GM10248 (cell line): ENCODE data around the gene SINHCAF.
"Not testable (repeated sequence)": the region's sequence is repeated elsewhere in the genome, so short reads cannot be mapped to it uniquely, and the experiment has no call there.

Experiments
- CTCF ChIA-PET: fragments of 300-600 bp; sonication (Branson Sonifier 250); formaldehyde crosslinking; extraction: SDS; loops from one replicate; lab custom pipeline; 2021; ENCODE audit warnings: antibody characterized with exemption; lab: Yijun Ruan, JAX
- POLR2A ChIA-PET: fragments of 350-650 bp; sonication (Branson Sonifier 250); formaldehyde crosslinking; extraction: SDS; loops from one replicate; lab custom pipeline; 2020; ENCODE audit warnings: antibody characterized with exemption; lab: Yijun Ruan, JAX
- DNase-seq: peaks from one replicate; pipeline ENCODE4 v3.0.0; 2012; ENCODE audit errors: extremely low spot score
- CTCF ChIP-seq: IDR thresholded peaks from 2 replicates; pipeline ENCODE4 v1.5.1; 2012; ENCODE audit warnings: mild to moderate bottlenecking, low read depth; ENCODE audit errors: extremely low read depth, missing control alignments, control extremely low read depth

The SINHCAF gene

GRCh38 chr12:31325877-31326631 lies at the start of gene SINHCAF:
Gene SINHCAF, minus strand, starts transcription at chr12:31326150. Its CDS starts 27,946 bp downstream, at chr12:31298204.
- CTCF ChIA-PET, result interaction anchor here (1.0 to 1.1 kb wide), 2 partner anchors 36 to 54 kb away, joined by 3 to 4 read pairs; no protein-coding TSS in a partner anchor
- peak; percentile 94 for DNase-seq
- no peak for TF ChIP-seq CTCF
- POLR2A ChIA-PET, result interaction anchor here (0.6 to 1.0 kb wide), 5 partner anchors 28 to 390 kb away, joined by 3 to 5 read pairs (median 4); no protein-coding TSS in a partner anchor

GRCh38 chr12:31375422-31375821 lies 49.5 kb upstream of the SINHCAF start:
- CTCF ChIA-PET, result interaction anchor here (1.2 kb wide), 1 partner anchor 138 kb away, joined by 3 read pairs; no protein-coding TSS in a partner anchor
- POLR2A ChIA-PET, DNase-seq: not testable (repeated sequence)

GRCh38 chr12:31371256-31371620 lies 45.3 kb upstream of the SINHCAF start:
- ChIA-PET CTCF (interaction anchor here (0.9 to 3.7 kb wide), 2 partner anchors 8 to 32 kb away, joined by 3 to 12 read pairs; no protein-coding TSS in a partner anchor), POLR2A (no interaction called here)
- no peak for TF ChIP-seq CTCF
- no peak for DNase-seq

- DNase-seq, result no peak
- CTCF ChIA-PET, result interaction anchor here (0.9 to 3.7 kb wide), 2 partner anchors 8 to 32 kb away, joined by 3 to 12 read pairs; no protein-coding TSS in a partner anchor
- POLR2A ChIA-PET, result no interaction called here
- TF ChIP-seq CTCF, result no peak
These were observed 44.7 kb upstream of the SINHCAF start for GRCh38 chr12:31370531-31371255.

GRCh38 chr12:31369712-31370521 lies 44.0 kb upstream of the SINHCAF start:
- no peak for TF ChIP-seq CTCF
- no peak for DNase-seq
- ChIA-PET POLR2A (no interaction called here), CTCF (interaction anchor here (0.9 to 3.7 kb wide), 2 partner anchors 7 to 33 kb away, joined by 3 to 12 read pairs; no protein-coding TSS in a partner anchor)

GRCh38 chr12:31368666-31369361 lies 42.9 kb upstream of the SINHCAF start:
- DNase-seq, result no peak
- TF ChIP-seq CTCF, result no peak
- CTCF ChIA-PET, result interaction anchor here (1.0 to 1.7 kb wide), 2 partner anchors 31 to 34 kb away, joined by 3 read pairs; no protein-coding TSS in a partner anchor
- POLR2A ChIA-PET, result no interaction called here
